HL-60/S4 (cell line): Measurements from ENCODE around the gene AKAP7.

ENCODE experiments used
- in situ Hi-C: fragments of 300-500 bp; cut with MboI; formaldehyde crosslinking; loops from 2 replicates; pipeline ENCODE4 v1.14.3; 2022; ENCODE audit warnings: low sequenced_read_pairs

The AKAP7 gene

GRCh38 chr6:131132360-131132759 is 2.9 kb upstream of the AKAP7 start:
- in situ Hi-C loops, result no loop called here

- in situ Hi-C loops, result no loop called here
Observed at GRCh38 chr6:131134220-131134979, 867 bp upstream of the AKAP7 start.

GRCh38 chr6:131134980-131135243 is 355 bp upstream of the AKAP7 start:
- in situ Hi-C loops, result no loop called here

GRCh38 chr6:131136021-131136786 is 937 bp downstream of the AKAP7 start:
- in situ Hi-C loops, result no loop called here

- in situ Hi-C loops, result no loop called here
Observed at GRCh38 chr6:131139599-131139998, 4.3 kb downstream of the AKAP7 start.

GRCh38 chr6:131143319-131143718 is 8.1 kb downstream of the AKAP7 start:
- in situ Hi-C loops, result no loop called here

- in situ Hi-C loops, result no loop called here
Observed at GRCh38 chr6:131146865-131147264, 11.6 kb downstream of the AKAP7 start.

- in situ Hi-C loops, result no loop called here
Observed at GRCh38 chr6:131156411-131156810, 21.1 kb downstream of the AKAP7 start.

GRCh38 chr6:131159578-131159977 is 24.3 kb downstream of the AKAP7 start:
- in situ Hi-C loops, result no loop called here

- in situ Hi-C loops, result no loop called here
Observed at GRCh38 chr6:131160254-131160758, 25.0 kb downstream of the AKAP7 start.

- in situ Hi-C loops, result no loop called here
Observed at GRCh38 chr6:131161987-131162386, 26.7 kb downstream of the AKAP7 start.

- in situ Hi-C loops, result no loop called here
Observed at GRCh38 chr6:131163886-131164285, 28.6 kb downstream of the AKAP7 start.

- in situ Hi-C loops, result no loop called here
Observed at GRCh38 chr6:131164506-131164905, 29.2 kb downstream of the AKAP7 start.

- in situ Hi-C loops, result no loop called here
Observed at GRCh38 chr6:131167773-131168172, 32.5 kb downstream of the AKAP7 start.

GRCh38 chr6:131169613-131170012 is 34.3 kb downstream of the AKAP7 start:
- in situ Hi-C loops, result no loop called here

GRCh38 chr6:131172222-131172621 is 37.0 kb downstream of the AKAP7 start:
- in situ Hi-C loops, result no loop called here

GRCh38 chr6:131173680-131174079 is 38.4 kb downstream of the AKAP7 start:
- in situ Hi-C loops, result no loop called here

GRCh38 chr6:131175564-131175963 is 40.3 kb downstream of the AKAP7 start:
- in situ Hi-C loops, result no loop called here

- in situ Hi-C loops, result no loop called here
Observed at GRCh38 chr6:131177996-131178395, 42.7 kb downstream of the AKAP7 start.

- in situ Hi-C loops, result no loop called here
Observed at GRCh38 chr6:131182991-131183425, 47.7 kb downstream of the AKAP7 start.

GRCh38 chr6:131183427-131184095 is 48.3 kb downstream of the AKAP7 start:
- in situ Hi-C loops, result no loop called here

- in situ Hi-C loops, result no loop called here
Observed at GRCh38 chr6:131191590-131191989, 56.3 kb downstream of the AKAP7 start.
